GM12892 (cell line): Measurements from ENCODE around the gene KHK.
"Not testable (repeated sequence)": the region's sequence is repeated elsewhere in the genome, so short reads cannot be mapped to it uniquely, and the experiment has no call there.

Experiments used
- DNase-seq: peaks from one replicate; pipeline ENCODE4 v3.0.0; 2011; ENCODE audit not compliant: insufficient read length
- FAIRE-seq: peaks from 2 replicates; lab custom pipeline; 2011; peaks lifted over from hg19 to GRCh38; lab: Jason Lieb, UNC
- POLR2A ChIP-seq: IDR thresholded peaks from 2 replicates; pipeline ENCODE4 v1.6.1; 2011; ENCODE audit warnings: low read depth, low read length, control low read depth
- POLR2AphosphoS5 ChIP-seq: IDR thresholded peaks from 2 replicates; pipeline ENCODE4 v1.6.1; 2011; ENCODE audit warnings: low read depth, low read length, control low read depth
- TAF1 ChIP-seq: IDR thresholded peaks from 2 replicates; pipeline ENCODE4 v1.6.1; 2011; ENCODE audit warnings: low read depth, mild to moderate bottlenecking, control low read depth, low read length, borderline replicate concordance

Gene KHK

DNA sequence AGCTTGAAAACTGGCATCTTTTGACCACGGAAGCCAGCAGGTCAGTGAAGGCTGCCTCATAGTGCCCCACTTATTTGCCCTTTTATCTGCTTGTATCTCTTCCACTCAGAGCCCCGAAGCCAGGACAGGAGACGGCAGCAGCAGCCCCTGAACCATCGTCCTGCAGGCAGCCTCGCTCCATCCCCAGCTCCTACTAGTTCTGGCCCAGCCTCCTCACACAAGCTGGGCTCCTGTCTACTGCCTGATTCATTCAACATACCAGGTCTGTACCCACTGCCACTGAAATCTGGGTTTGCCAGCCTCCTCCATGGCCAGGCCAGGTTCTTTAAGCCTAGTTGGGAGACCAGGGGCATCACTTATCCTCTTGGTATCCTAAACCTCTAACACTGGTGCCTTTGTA is 19.2 kb upstream of the KHK start:
- FAIRE-seq (no peak), DNase-seq (no peak)
- TF ChIP-seq POLR2AphosphoS5, result no peak
- no peak for TF ChIP-seq TAF1
- no peak for TF ChIP-seq POLR2A

DNA sequence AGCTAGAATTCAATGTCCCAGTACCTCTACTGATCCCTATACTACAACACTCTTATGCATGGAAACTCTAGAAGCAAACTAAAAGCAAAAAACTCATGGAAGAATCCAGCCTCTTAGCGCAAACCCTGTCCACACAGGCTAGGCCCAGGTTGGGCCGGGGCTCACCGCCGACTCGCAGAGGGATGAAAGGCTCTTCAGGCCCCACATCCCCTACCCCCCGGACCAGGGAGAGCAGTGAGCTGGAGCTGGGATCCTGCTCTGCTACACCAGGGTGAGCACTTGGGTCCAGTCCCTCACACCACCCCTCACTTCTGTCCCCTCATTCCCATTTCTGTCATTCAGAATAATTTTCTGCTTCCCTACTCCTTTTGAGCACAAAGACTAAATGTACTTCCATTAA is 17.1 kb upstream of the KHK start:
- DNase-seq (no peak), FAIRE-seq (no peak)
- TF ChIP-seq POLR2A (no peak), TAF1 (no peak), POLR2AphosphoS5 (no peak)

DNA sequence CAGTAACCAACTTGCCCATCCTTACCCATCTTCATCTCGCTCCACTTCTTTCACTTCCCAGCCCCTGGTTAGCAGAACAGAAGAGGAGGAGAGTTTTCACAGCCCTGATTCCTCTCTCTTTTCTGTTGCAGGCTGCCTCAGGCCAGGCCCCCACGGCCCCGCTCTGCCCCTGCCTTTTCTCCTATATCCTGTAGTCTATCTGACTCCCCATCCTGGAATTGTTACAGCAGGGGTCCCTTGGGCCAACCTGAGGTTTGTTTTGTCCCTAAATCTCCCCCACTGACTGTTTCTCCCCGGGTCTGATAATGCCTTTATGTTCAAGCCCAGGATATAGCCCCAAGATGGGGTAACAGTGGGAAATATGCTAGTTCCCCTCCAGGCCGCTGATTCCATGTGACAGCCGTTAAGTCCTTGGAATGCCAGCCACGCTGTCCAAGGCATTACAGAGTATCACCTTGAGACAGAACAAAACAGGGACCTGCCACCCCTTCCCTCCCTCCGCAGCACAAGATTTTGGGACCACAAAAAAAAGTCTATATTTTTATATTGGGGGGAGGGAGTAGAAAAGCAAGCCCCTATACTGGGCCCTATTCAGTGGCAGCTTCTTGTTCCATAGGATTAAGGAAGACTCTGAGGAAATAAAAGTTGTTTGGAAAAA is 16.5 kb upstream of the KHK start:
- TF ChIP-seq POLR2AphosphoS5 (no peak), POLR2A (no peak), TAF1 (no peak)
- FAIRE-seq, result no peak
- no peak for DNase-seq

DNA sequence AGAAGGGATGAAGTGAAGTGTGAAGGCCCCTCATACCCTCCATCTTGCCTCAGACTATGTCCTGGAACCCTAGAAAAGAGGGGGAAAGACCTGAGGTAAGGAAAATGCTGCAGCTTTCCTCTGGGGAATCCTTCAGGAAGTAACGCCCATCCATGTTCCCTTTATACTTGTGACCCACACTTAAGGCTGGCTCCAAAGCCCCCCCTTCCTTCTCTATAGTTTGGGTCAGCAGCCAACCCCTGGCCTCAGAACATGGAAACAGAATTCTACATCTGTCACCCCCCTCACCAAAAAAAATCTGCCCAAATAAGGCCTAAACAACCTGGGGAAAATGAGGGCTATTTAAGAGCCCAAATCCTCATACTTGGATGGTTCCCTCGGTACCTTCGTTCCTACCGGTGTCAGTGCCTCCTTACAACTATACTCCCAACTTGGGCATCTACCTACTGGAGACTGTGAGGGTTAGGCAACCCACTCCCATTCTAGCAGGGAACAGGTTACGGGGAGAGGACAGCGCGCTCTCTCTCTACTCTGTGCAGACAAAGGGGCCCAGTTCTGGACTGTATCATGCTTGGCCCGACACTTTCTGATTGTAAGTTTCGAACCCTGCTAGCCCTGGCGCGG is 15.8 kb upstream of the KHK start:
- no peak for FAIRE-seq
- TF ChIP-seq TAF1, result no peak
- no peak for TF ChIP-seq POLR2AphosphoS5
- TF ChIP-seq POLR2A, result no peak
- DNase-seq, result no peak

DNA sequence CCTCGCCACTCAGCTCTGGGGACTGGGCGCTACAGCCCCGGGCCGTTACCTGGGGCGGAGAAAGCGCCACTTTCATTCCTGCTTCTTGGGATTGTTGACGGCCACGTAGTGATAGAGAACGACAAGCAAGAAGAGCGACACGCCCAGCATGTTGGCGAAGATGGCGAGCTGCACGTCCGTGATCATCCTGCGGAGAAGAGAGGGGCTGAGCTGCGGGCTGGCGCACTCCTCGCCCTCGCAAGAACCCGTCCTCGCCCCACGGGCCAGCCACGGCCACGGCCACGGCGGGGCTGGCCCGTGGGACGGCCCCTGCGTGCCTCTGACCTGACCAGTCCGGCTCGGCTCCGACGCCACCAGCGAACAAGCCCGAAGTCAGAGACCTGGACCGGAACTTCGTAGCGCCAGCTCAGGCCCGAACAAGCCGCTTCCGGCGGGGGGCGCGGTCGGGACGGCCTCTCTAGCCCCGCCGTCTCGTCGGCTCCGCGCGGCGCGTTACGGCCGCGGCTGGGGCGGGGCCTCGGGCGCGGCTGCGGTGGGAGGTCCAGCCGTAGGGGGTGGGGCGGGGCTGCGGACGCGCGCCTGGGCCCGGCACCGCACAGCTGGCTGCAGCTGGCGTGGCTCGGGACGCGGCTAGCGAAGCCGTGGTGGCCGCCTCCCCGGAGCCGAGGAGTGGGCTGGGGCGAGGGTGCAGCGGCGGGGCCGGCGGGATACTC is 15.1 kb upstream of the KHK start, which contains the start of gene OST4:
Gene OST4, minus strand, starts transcription at position 378 of the 713 bp plus-strand sequence.
- TF ChIP-seq POLR2A (peak; percentile 94), TAF1 (0 out of 2 replicates have a peak, but pooled peaks have one; percentile 34), POLR2AphosphoS5 (peak; percentile 87)
- FAIRE-seq (peak; percentile 96), DNase-seq (peak; percentile 98)

DNA sequence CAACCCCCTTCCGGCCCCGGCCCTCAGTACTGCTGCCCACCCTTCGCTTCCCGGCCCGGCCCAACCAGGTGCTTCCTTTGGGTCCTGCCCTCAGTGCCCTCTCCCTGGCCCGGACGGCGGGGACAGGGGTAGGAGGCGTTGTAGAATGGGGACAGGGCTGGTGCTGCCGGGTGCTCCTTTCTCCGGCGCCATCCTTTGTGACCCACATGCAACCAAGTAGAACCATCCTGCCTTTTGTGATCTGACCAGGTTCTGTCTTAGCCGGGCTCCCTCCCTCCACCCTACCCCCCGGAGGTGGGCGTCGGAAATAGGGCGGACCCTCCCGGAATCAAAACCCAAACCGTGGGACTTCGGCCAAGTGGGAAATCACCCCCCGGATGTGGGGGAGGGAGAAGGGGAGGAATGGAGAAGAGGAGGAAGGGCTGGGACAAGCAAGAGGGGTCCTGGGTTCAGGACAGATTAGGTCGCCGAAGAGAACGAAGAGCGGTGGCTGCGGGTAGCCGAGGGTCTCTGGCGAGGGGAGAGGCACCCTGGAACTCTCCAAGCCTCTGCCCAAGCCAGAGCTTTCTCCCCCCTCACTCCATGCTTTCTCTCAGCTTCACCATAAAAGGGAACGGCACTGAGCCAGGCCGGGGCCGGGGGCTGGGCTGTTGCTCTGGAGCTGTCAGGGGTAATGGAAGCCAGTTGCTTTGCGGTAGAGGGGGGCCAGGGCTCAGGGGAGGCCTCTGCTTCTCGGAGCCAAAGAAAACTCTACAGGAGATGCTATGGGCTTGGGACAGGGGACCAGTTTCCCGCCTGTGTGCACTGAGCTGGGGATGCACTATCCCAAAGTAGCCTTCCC is 14.4 kb upstream of the KHK start:
- TF ChIP-seq TAF1 (no peak), POLR2AphosphoS5 (no peak), POLR2A (no peak)
- DNase-seq (no peak), FAIRE-seq (peak; percentile 17)

GRCh38 chr2:27072920-27073319 is 13.7 kb upstream of the KHK start:
- FAIRE-seq (no peak), DNase-seq (no peak)
- no peak for TF ChIP-seq POLR2A
- no peak for TF ChIP-seq TAF1
- TF ChIP-seq POLR2AphosphoS5, result no peak

DNA sequence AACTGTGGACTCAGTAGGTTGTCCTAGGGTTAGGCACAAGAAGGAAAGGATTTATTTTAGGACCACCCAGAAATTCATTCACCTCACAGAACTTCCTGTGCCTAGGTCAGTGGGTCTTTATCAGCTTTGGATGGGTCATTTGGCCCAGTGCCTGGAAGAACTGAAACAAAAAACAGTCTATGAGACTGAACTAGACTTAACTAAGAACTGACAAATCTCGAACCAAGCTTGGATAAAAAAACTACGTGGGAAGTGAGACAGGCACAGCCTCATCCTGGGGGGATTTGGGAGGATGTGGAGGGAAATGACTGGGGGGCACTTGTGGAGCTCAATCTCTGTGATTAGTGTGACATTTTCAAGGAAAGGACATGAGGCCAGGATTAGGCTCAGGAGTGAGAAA is 12.8 kb upstream of the KHK start:
- TF ChIP-seq POLR2A (no peak), POLR2AphosphoS5 (no peak), TAF1 (no peak)
- no peak for FAIRE-seq
- no peak for DNase-seq

GRCh38 chr2:27074738-27075565 is 11.6 kb upstream of the KHK start:
- TF ChIP-seq POLR2AphosphoS5, result no peak
- no peak for TF ChIP-seq TAF1
- TF ChIP-seq POLR2A, result no peak
- FAIRE-seq (peak; percentile 56), DNase-seq (peak; percentile 41)

GRCh38 chr2:27075566-27075871 is 11.1 kb upstream of the KHK start:
- not testable (repeated sequence) for FAIRE-seq, DNase-seq
